Stimulated activated CD4-positive, alpha-beta T cell treated with anti-CD3 and anti-CD28 coated beads, Interleukin-12 subunit alpha, Interleukin-12 subunit beta, amount 100 ng/mL, for 24 hours (primary cell): ENCODE data around the gene LGALS9B.
"Not testable (repeated sequence)": the region's sequence is repeated elsewhere in the genome, so short reads cannot be mapped to it uniquely, and the experiment has no call there.

ENCODE experiments used
- DNase-seq, 2 experiments: peaks; one replicate each; pipeline ENCODE4 v3.0.0-alpha.2; 2020; ENCODE audit warnings: low read depth in 2 of 2

The LGALS9B gene

DNA sequence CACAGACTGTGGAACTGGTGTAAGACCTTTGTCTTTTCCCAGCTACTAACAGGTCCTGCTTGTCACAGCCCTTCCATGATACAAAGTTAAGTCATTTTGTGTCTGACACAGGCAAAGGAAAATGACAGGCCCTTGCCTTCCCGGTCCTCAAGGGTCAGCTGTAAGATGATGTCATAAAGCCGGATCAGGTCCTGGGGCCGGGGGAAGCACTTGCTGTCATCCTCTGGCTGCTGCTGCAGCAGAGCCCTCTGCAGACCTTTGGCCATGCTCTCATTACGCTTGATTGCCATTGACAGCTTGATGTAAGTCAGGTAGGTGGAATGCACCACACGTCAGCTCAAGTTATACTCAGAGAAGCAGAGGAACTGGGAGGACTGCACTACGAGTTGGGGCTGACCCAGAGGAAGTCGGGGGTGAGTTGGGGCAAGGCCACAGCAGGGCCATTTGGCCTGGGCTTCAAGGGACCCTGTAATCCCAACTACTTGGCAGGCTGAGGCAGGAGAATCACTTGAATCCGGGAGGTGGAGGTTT is 50.9 kb downstream of the LGALS9B start:
- not testable (repeated sequence) for DNase-seq

DNA sequence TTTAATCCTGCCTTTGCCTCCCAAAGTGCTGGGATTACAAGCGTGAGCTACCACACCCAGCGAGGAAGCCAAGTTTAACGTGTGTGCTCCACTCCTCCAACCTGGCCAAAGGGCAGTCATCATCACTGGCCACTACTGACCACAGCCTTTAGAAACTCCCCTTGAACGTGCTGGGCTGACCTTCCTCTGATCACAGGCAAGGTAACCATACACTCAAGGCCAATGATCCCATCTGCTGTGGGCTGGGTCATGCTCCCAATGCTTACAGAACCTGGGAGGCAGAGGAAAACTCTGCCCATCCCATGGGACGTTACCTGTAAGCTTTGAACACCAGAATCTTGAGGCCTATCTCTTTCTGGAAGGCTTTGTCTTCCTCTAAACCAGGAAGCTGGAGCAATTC is 51.9 kb downstream of the LGALS9B start:
- not testable (repeated sequence) for DNase-seq

DNA sequence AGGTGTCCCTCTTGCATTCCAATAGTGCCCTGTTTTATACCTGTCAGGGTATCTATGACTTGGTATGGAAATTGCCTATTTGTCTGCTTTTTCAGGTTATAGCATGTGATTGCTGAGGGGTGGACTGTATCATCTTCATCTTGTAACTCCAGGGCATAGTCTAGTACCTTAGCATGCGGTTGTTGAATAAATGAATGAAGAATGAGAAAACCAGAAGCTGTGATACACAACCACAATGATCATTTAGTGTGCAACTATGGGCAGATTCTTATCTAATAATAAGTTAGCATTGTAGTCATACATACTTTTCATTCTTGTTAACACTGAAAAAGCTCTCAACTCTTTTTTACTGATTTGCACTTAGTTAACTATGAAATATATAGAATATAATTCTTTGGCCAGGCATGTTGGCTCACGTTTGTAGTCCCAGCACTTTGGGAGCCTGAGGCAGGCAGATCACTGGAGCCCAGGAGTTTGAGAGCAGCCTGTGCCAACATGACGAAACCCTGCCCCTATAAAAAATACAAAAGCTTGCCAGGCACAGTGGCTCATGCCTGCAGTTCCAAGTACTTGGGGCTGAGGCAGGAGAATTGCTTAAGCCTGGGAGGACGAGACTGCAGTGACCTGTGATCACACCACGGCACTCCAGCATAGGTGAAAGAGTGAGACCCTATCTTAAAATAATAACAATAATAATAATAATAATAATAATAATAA is 65.9 kb downstream of the LGALS9B start:
- not testable (repeated sequence) for DNase-seq

DNA sequence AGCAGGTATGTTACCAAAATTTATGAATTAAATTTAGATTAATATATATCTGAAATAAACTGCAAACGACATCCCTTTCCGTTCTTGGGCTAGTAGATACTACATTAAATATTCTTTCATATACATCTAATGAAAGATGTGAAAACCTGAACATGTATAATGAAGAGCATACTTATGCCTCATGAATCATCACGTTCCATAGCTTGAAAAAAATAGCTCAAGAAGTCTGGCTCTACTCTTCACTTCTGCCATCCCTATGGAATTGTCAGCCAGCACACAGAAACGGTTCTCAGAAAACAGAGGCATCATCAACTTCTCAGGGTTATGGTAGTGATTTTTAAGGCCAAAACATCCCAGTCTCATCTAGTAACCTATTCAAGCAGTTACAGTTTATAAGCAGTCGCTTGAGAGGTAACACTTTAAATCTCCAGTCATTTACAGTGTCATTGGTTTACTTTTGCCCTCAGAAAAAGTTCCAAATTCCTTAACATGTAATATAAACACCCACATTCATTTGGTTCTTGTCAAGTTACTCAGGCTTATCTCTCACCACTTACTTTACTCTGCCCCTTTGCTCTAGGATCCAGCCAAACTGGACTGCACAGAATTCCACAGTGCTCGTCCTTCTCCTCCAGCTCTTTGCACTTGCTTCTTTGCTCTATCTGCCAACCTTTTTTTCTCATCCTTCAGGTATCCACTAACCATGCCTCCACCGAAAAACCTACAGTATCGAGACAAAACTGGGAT is 66.6 kb downstream of the LGALS9B start:
- DNase-seq, result not testable (repeated sequence)
